Astrocyte (in vitro differentiated cells and primary cell): ENCODE data around the gene UFD1. TPM values are rescaled to one million over a fixed set of nuclear protein-coding genes. Genes with fewer than 3 reads are reported as not detected.
A peak's percentile ranks its signal among the peaks of the same experiment; 100 is the strongest.

Source experiments
- DNase-seq: peaks from one replicate; pipeline ENCODE4 v3.0.0-alpha.2; 2010; ENCODE audit warnings: low read depth
- FAIRE-seq: peaks from 2 replicates; lab custom pipeline; 2011; peaks lifted over from hg19 to GRCh38; lab: Jason Lieb, UNC
- H2AFZ ChIP-seq: 2 replicates; pipeline ENCODE4 v1.6.0; 2012; ENCODE audit warnings: low read depth, low read length, inconsistent platforms
- H3K27ac ChIP-seq: 2 replicates; pipeline ENCODE4 v1.5.1; 2011; ENCODE audit warnings: low read depth, low read length, inconsistent platforms
- H3K27me3 ChIP-seq: 2 replicates; pipeline ENCODE4 v1.6.0; 2011; ENCODE audit warnings: low read length, inconsistent platforms; ENCODE audit not compliant: insufficient read depth
- H3K36me3 ChIP-seq: 2 replicates; pipeline ENCODE4 v1.5.1; 2011; ENCODE audit warnings: low read length, inconsistent platforms; ENCODE audit not compliant: insufficient read depth
- H3K4me1 ChIP-seq: 2 replicates; pipeline ENCODE4 v1.5.1; 2011; ENCODE audit warnings: low read length, inconsistent platforms; ENCODE audit not compliant: insufficient read depth
- H3K4me2 ChIP-seq: 2 replicates; pipeline ENCODE4 v1.6.0; 2012; ENCODE audit warnings: low read length, inconsistent platforms
- H3K4me3 ChIP-seq: 2 replicates; pipeline ENCODE4 v1.5.1; 2011; ENCODE audit warnings: low read depth, mild to moderate bottlenecking, low read length, inconsistent platforms; ENCODE audit not compliant: insufficient read depth
- H3K79me2 ChIP-seq: 2 replicates; pipeline ENCODE4 v1.6.0; 2012; ENCODE audit warnings: mild to moderate bottlenecking, low read length, inconsistent platforms; ENCODE audit not compliant: insufficient read depth
- H3K9ac ChIP-seq: 2 replicates; pipeline ENCODE4 v1.6.0; 2012; ENCODE audit warnings: mild to moderate bottlenecking, low read length, inconsistent platforms
- H3K9me3 ChIP-seq: 2 replicates; pipeline ENCODE4 v1.5.1; 2012; ENCODE audit warnings: low read depth, mild to moderate bottlenecking, low read length, inconsistent platforms; ENCODE audit not compliant: insufficient read depth
- H4K20me1 ChIP-seq: 2 replicates; pipeline ENCODE4 v1.6.0; 2012; ENCODE audit warnings: low read length, inconsistent platforms; ENCODE audit not compliant: insufficient read depth
- H3K27ac Mint-ChIP-seq: one replicate; pipeline ENCODE4 v1.8.0; 2021; ENCODE audit warnings: mild to moderate bottlenecking, mixed read lengths; ENCODE audit not compliant: unreplicated experiment
- H3K27me3 Mint-ChIP-seq: one replicate; pipeline ENCODE4 v1.8.0; 2021; ENCODE audit warnings: low read depth, mixed read lengths; ENCODE audit not compliant: unreplicated experiment
- H3K36me3 Mint-ChIP-seq: one replicate; pipeline ENCODE4 v1.8.0; 2021; ENCODE audit warnings: low read depth, mixed read lengths; ENCODE audit not compliant: unreplicated experiment
- H3K4me1 Mint-ChIP-seq: one replicate; pipeline ENCODE4 v1.8.0; 2021; ENCODE audit warnings: low read depth, mixed read lengths; ENCODE audit not compliant: unreplicated experiment
- H3K4me3 Mint-ChIP-seq: one replicate; pipeline ENCODE4 v1.8.0; 2021; ENCODE audit warnings: mild to moderate bottlenecking, moderate library complexity, mixed read lengths; ENCODE audit not compliant: unreplicated experiment
- H3K9me3 Mint-ChIP-seq: one replicate; pipeline ENCODE4 v1.8.0; 2021; ENCODE audit warnings: mild to moderate bottlenecking, mixed read lengths; ENCODE audit not compliant: unreplicated experiment
- EZH2 ChIP-seq: IDR thresholded peaks from 2 replicates; pipeline ENCODE4 v1.6.1; 2012; ENCODE audit warnings: mild to moderate bottlenecking, low read length, inconsistent platforms; ENCODE audit not compliant: insufficient read depth
- total RNA-seq: library from RNA; stranded (reverse); gene quantifications from 2 replicates; pipeline ENCODE4 v1.2.1, GENCODE V29; 2021
- TF ChIP-seq, protein P1 (sequence below): IDR thresholded peaks from 2 replicates; pipeline ENCODE4 v1.5.1; 2011; ENCODE audit warnings: low read depth, mild to moderate bottlenecking, inconsistent platforms, low read length, moderate library complexity; ENCODE audit not compliant: insufficient read depth

The UFD1 gene
- total RNA-seq, 1 donor from 2014 or later, result 105 TPM

DNA sequence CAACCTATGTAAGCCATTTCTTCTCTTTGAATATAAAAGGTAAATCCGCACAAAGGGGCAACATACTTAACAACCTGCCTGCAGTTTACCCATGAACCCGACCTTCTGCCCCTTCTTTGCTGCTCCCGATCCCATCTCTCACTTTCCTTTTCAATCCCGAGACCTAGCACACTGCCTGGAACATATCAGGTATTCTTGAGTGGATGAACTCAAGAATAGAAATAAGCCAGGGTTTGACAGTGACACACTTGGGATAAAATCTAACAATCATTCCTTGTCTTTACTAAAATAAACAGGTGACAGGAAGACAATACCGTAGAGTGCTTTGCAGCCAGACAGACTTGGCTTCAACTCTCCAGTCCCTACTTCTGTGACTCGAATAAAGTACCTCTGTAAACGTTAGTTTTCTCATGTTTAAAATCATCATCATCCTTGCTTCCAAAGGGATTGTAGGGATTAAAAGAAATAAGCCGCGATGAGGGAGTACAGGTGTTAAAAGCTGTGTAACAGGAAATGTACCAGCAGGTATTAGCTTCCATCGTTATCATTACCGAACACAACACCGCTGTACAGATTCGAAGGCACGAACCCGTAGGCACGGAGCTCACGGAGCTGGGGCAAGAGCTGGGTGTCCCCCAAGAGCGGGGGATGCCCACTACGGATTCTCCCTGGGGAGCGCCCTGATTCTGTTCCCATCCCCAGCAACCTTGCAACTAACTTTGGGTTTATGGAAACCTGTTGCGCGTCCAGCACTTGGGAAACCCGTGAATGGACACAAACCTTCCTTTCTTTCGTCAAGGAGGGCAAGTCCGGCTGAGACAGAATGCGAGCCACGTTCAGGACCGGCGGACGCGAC is 720 bp downstream of the UFD1 start:
- Histone ChIP-seq H3K9ac (peak overlapping the region; percentile 94), H4K20me1 (peaks cover 47% of the 10 kb centered on the region), H3K9me3 (no peaks in the 10 kb centered on the region), H3K4me3 (peak overlapping the region; percentile 92), H3K27me3 (no peaks in the 10 kb centered on the region), H2AFZ (peak overlapping the region; percentile 62), H3K4me1 (peaks cover 7% of the 10 kb centered on the region), H3K4me2 (peak overlapping the region; percentile 90), H3K36me3 (peaks cover 15% of the 10 kb centered on the region), H3K27ac (peak overlapping the region; percentile 100), H3K79me2 (peaks cover 63% of the 10 kb centered on the region)
- H3K27ac Mint-ChIP-seq, result peak overlapping the region; percentile 73
- no peaks in the 10 kb centered on the region for H3K27me3 Mint-ChIP-seq
- FAIRE-seq (no peak), DNase-seq (no peak)
- H3K4me1 Mint-ChIP-seq, result peaks cover 18% of the 10 kb centered on the region
- H3K9me3 Mint-ChIP-seq, result no peaks in the 10 kb centered on the region
- peak overlapping the region; percentile 92 for H3K4me3 Mint-ChIP-seq
- peaks cover 6% of the 10 kb centered on the region for H3K36me3 Mint-ChIP-seq
- no peak for TF ChIP-seq EZH2
- TF ChIP-seq, protein P1, sequence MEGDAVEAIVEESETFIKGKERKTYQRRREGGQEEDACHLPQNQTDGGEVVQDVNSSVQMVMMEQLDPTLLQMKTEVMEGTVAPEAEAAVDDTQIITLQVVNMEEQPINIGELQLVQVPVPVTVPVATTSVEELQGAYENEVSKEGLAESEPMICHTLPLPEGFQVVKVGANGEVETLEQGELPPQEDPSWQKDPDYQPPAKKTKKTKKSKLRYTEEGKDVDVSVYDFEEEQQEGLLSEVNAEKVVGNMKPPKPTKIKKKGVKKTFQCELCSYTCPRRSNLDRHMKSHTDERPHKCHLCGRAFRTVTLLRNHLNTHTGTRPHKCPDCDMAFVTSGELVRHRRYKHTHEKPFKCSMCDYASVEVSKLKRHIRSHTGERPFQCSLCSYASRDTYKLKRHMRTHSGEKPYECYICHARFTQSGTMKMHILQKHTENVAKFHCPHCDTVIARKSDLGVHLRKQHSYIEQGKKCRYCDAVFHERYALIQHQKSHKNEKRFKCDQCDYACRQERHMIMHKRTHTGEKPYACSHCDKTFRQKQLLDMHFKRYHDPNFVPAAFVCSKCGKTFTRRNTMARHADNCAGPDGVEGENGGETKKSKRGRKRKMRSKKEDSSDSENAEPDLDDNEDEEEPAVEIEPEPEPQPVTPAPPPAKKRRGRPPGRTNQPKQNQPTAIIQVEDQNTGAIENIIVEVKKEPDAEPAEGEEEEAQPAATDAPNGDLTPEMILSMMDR, result no peak

DNA sequence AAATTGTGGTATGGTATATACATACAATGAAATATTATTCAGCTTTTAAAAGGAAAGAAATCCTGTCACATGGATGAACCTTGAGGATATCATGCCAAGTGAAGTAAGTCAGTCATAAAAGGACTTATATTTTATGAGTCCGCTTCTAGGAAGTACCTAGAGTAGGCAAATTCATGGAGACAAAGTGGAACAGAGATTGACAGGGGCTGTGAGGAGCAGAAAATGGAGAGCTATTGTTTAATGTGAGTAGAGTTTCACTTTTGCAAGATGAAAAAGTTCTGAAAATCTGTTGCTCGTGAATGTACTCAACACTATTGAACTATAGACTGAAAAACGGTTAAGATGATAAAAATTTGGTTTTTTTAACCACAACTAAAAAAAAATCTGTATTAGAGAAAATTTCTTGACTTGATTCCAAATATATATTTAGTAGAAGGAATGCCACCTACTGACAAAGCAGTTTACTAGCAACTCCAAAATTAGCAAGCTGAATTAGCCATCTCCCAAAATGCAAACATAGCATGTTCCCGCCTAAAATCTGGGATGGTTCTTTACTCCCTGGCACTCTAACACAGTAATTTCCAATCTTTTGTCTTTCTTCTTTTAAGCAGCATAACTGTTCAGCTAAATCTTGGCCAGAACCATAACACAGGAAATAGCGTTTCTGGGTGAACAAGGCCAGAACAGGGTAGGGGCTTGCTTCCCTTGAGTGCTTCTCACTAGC is 1.5 kb downstream of the UFD1 start:
- Mint-ChIP-seq H3K4me1 (peaks cover 18% of the 10 kb centered on the region), H3K4me3 (peak overlapping the region; percentile 92), H3K9me3 (no peaks in the 10 kb centered on the region), H3K36me3 (peaks cover 11% of the 10 kb centered on the region), H3K27ac (no peak overlapping the region), H3K27me3 (no peaks in the 10 kb centered on the region)
- FAIRE-seq, result no peak
- Histone ChIP-seq H3K4me3 (peak overlapping the region; percentile 92), H3K27me3 (no peaks in the 10 kb centered on the region), H4K20me1 (peaks cover 55% of the 10 kb centered on the region), H2AFZ (no peak overlapping the region), H3K27ac (no peak overlapping the region), H3K79me2 (peaks cover 71% of the 10 kb centered on the region), H3K9me3 (no peaks in the 10 kb centered on the region), H3K4me2 (peak overlapping the region; percentile 90), H3K9ac (peak overlapping the region; percentile 94), H3K36me3 (peaks cover 15% of the 10 kb centered on the region), H3K4me1 (peaks cover 7% of the 10 kb centered on the region)
- no peak for TF ChIP-seq EZH2
- TF ChIP-seq, protein P1, result peak; percentile 11
- DNase-seq, result no peak
